Testis (tissue), 2 donors: Measurements from ENCODE around the gene ZNF320.

Source experiments
- POLR2A ChIP-seq: fragments of 450-650 bp; IDR thresholded peaks from one replicate; pipeline ENCODE4 v1.6.1; 2017; ENCODE audit warnings: antibody characterized with exemption, mild to moderate bottlenecking, moderate library complexity
- TF ChIP-seq, protein P1 (sequence below), 3 experiments: fragments of 450-650 bp in 2 of 3; fragments of 200-600 bp in 1 of 3; sonication (generic) in 1 of 3; IDR thresholded peaks; one replicate each; pipeline ENCODE4 v1.5.1; 2016 to 2019; ENCODE audit warnings: antibody characterized with exemption in 3 of 3, mild to moderate bottlenecking in 2 of 3, moderate library complexity in 1 of 3

DNA sequence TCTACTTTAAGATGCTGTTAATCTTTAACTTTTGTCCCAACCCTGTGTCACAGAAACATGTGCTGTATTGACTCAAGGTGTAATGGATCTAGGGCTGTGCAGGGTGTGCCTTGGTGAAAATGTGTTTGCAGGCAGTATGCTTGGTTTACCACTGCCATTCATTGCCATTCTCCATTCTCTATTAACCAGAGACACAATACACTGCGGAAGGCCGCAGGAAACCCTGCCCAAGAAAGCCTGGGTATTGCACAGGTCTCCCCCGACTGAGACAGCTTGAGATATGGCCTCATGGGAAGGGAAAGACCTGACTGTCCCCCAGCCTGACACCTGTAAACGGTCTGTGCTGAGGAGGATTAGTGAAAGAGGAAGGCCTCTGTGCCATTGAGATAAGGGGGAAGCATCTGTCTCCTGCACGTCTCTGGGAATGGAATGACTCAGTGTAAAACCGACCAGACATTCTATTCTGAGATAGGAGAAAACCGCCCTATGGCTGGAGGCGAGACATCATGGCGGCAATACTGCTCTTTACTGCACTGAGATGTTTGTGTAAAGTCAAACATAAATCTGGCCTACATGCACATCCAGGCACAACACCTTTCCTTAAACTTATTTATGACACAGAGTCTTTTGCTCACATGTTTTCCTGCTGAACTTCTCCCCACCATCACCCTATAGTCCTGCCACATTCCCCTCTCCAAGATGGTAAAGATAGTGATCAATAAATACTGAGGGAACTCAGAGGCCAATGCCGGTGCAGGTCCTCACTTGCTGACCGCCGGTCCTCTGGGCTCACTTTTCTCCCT is 38.9 kb upstream of the ZNF320 start:
- TF ChIP-seq, protein P1, sequence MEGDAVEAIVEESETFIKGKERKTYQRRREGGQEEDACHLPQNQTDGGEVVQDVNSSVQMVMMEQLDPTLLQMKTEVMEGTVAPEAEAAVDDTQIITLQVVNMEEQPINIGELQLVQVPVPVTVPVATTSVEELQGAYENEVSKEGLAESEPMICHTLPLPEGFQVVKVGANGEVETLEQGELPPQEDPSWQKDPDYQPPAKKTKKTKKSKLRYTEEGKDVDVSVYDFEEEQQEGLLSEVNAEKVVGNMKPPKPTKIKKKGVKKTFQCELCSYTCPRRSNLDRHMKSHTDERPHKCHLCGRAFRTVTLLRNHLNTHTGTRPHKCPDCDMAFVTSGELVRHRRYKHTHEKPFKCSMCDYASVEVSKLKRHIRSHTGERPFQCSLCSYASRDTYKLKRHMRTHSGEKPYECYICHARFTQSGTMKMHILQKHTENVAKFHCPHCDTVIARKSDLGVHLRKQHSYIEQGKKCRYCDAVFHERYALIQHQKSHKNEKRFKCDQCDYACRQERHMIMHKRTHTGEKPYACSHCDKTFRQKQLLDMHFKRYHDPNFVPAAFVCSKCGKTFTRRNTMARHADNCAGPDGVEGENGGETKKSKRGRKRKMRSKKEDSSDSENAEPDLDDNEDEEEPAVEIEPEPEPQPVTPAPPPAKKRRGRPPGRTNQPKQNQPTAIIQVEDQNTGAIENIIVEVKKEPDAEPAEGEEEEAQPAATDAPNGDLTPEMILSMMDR (IDR thresholded peaks at IDR 0.05) = no peak
- TF ChIP-seq POLR2A = no peak
